ENCODE measurements around the gene IL17RD. TPM values are rescaled to one million over a fixed set of nuclear protein-coding genes. Genes with fewer than 3 reads are reported as not detected.

The IL17RD gene
- total RNA-seq, 1 donor from 2014 or later: 30.3 TPM

GRCh38 chr3:57169872-57170623 lies 4.9 kb upstream of the IL17RD start:
- no peaks in the 10 kb centered on the region for H3K27me3 Mint-ChIP-seq (ENCODE audit: low read depth)
- H3K9me3 Mint-ChIP-seq: no peaks in the 10 kb centered on the region
- peak; percentile 87 to 89 for DNase-seq (ENCODE audit: low spot score in 2 of 2, unreplicated experiment in 2 of 2)
- H3K4me1 Mint-ChIP-seq: peaks cover 9% of the 10 kb centered on the region
- no peaks in the 10 kb centered on the region for H3K36me3 Mint-ChIP-seq
- H3K27ac Mint-ChIP-seq: no peak overlapping the region
- peak; percentile 92 for TF ChIP-seq CTCF (IDR thresholded peaks at IDR 0.05; ENCODE audit: unreplicated experiment)
- peak overlapping the region; percentile 67 for H3K4me3 Mint-ChIP-seq

GRCh38 chr3:57169108-57169507 lies 4.0 kb upstream of the IL17RD start:
- no peak for TF ChIP-seq CTCF (IDR thresholded peaks at IDR 0.05; ENCODE audit: unreplicated experiment)
- Mint-ChIP-seq H3K4me3 (peak overlapping the region; percentile 67), H3K4me1 (peaks cover 11% of the 10 kb centered on the region), H3K36me3 (no peaks in the 10 kb centered on the region), H3K9me3 (no peaks in the 10 kb centered on the region), H3K27me3 (ENCODE audit: low read depth) (no peaks in the 10 kb centered on the region), H3K27ac (no peak overlapping the region)
- no peak for DNase-seq (ENCODE audit: low spot score in 2 of 2, unreplicated experiment in 2 of 2)

- Mint-ChIP-seq H3K9me3 (no peaks in the 10 kb centered on the region), H3K27ac (no peak overlapping the region), H3K36me3 (no peaks in the 10 kb centered on the region), H3K4me3 (no peak overlapping the region), H3K4me1 (peaks cover 18% of the 10 kb centered on the region), H3K27me3 (ENCODE audit: low read depth) (peaks cover 4% of the 10 kb centered on the region)
- TF ChIP-seq CTCF (IDR thresholded peaks at IDR 0.05; ENCODE audit: unreplicated experiment): no peak
- DNase-seq (ENCODE audit: low spot score in 2 of 2, unreplicated experiment in 2 of 2): no peak
These were observed 3.0 kb upstream of the IL17RD start for GRCh38 chr3:57168151-57168550.

- Mint-ChIP-seq H3K36me3 (no peaks in the 10 kb centered on the region), H3K27ac (no peak overlapping the region), H3K27me3 (ENCODE audit: low read depth) (peaks cover 9% of the 10 kb centered on the region), H3K9me3 (no peaks in the 10 kb centered on the region), H3K4me1 (peaks cover 30% of the 10 kb centered on the region), H3K4me3 (no peak overlapping the region)
- no peak for TF ChIP-seq CTCF (IDR thresholded peaks at IDR 0.05; ENCODE audit: unreplicated experiment)
- DNase-seq (ENCODE audit: low spot score in 2 of 2, unreplicated experiment in 2 of 2): no peak
These were observed 1.5 kb upstream of the IL17RD start for GRCh38 chr3:57166660-57167059.

GRCh38 chr3:57165641-57166040 lies 488 bp upstream of the IL17RD start:
- Mint-ChIP-seq H3K4me1 (peaks cover 40% of the 10 kb centered on the region), H3K36me3 (no peaks in the 10 kb centered on the region), H3K4me3 (peak overlapping the region; percentile 56), H3K9me3 (no peaks in the 10 kb centered on the region), H3K27ac (no peak overlapping the region), H3K27me3 (ENCODE audit: low read depth) (peaks cover 9% of the 10 kb centered on the region)
- no peak for TF ChIP-seq CTCF (IDR thresholded peaks at IDR 0.05; ENCODE audit: unreplicated experiment)
- DNase-seq (ENCODE audit: low spot score in 2 of 2, unreplicated experiment in 2 of 2): no peak
